NCI-H1092 (cell line): ENCODE results near the gene CAPN2.

Source experiments
- DNase-seq: peaks from one replicate; lab custom pipeline; 2025; lab: John Stamatoyannopoulos, UW

The CAPN2 gene

DNA sequence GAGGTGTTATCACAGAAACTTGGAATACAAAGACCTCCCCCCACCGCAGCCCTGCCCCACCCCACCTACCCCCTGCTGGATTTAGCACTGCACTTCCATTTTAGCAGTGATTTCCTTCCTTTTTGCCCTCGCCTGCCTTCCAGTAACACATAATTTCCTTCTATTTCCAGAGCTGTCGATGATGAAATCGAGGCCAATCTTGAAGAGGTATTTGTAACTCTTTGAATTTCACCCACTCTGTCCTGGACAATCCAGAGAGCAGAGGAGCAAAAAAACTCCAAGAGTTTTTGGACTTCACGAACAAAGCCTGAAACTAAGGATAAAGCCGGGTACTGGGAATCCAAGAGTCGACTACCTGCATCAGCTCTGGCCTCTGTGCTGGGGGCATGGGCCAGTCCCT is 49.1 kb downstream of the CAPN2 start:
- no peak for DNase-seq

- DNase-seq: no peak
Measured at GRCh38 chr1:223763251-223763650, 50.9 kb downstream of the CAPN2 start.

DNA sequence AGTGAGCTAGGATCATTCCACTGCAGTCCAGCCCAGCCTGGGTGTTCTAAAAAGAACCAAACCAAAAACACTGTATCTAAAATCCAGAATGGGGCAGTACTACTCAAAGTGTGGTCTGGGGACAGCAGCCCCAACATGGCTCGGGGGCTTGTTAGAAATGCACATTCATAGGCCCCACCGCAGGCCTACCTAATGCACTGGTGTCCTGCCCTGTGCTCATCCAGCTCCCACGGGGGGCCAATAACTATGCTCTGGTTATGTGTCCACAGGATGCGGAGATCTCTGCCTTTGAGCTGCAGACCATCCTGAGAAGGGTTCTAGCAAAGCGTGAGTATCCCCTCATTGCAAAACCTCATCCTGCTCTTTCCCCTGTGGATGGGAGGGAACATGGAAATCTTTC is 51.5 kb downstream of the CAPN2 start:
- no peak for DNase-seq

DNA sequence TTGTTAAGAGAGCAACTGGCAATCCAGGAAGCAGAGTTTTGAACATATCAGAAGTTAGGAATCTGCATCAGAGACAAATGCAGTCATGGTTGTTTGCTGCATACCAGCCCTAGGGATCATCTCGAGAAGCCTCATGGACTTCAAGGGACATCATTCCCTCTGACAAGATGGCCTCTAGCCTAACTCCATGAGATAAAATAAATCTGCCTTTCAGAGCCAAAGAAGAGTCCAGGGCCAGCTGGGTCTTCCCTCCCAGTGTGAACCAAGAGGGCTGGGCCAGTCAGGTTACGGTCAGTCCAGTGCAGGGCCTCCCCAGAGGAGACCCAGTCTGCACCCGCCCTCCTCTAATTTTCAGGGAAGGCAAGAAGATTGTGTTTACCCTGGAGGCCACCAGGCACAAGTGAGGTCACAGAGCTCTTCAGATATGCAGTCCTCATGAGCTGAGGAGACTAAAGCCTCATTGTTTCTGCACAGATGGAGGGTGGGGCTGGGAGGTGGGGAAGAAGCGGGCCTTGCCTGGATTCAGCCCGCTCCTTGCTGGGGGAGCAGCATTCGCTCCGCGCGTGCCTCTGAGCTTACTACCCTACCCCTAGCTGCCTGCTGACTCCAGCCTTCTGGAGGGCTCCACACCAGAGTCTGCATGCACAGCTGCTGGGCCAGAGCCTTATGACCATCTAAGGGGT is 52.8 kb downstream of the CAPN2 start:
- no peak for DNase-seq

DNA sequence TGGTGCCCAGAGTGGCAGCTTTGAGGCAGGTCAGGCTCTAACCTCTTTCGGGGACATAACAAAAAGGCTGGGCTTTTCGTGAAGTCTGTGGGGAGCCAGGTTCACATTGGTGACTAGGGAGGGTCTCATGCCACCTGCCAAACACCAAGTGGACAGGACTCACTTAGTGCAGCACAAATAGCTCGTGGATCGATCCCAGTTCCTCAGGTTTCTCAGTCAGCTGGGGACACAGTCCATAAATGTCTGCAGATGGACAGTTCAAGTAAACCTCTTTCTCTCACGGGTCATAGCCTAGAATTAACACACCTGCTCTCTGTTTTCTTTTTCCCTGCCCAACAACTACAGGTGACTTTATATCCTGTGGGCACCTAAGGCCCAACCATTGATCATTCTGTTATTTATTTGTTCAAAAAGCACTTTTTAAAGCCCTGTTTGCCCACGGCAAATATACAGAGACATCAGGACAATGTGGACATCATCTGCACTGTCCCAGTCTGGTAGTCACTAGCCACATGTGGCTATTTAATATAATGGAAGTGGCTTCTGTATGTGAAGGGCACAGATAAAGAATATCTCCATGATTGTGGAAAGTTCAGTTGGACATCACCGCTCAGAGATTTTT is 53.5 kb downstream of the CAPN2 start:
- DNase-seq: peak; percentile 75

DNA sequence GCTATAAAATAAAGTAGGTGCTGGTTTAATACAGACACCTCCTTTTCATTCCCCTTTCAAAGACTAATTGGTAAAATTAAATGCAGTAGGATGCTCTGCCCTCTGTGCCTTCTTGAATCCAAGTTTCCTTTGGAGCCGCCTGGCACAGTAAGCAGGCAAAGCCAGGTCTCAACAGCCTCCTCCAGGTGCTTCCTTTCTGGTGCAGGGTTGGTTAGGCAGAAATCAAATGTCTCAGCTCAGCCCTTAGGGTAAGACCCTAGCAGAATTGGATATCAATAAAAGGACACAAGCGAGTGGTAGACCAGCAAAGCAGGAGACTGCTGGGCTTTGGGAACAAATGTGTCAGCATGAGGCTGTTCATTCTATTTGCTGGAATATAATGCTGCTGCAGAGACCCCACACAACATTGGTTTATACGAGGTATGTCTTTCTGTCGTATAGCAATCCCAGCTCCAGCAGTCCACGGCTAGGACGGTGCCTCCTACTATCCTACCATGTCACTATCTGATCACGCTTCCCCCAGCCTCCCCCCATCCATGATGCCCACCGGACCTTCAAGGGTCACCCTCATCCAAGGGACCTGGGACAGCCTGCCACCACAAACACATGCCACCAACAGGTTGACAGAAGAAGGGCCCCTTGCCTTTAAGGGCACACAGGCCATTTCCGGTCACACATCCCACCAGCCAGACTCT is 58.4 kb downstream of the CAPN2 start:
- no peak for DNase-seq

- no peak for DNase-seq
Measured at GRCh38 chr1:223771469-223771813, 59.1 kb downstream of the CAPN2 start.

DNA sequence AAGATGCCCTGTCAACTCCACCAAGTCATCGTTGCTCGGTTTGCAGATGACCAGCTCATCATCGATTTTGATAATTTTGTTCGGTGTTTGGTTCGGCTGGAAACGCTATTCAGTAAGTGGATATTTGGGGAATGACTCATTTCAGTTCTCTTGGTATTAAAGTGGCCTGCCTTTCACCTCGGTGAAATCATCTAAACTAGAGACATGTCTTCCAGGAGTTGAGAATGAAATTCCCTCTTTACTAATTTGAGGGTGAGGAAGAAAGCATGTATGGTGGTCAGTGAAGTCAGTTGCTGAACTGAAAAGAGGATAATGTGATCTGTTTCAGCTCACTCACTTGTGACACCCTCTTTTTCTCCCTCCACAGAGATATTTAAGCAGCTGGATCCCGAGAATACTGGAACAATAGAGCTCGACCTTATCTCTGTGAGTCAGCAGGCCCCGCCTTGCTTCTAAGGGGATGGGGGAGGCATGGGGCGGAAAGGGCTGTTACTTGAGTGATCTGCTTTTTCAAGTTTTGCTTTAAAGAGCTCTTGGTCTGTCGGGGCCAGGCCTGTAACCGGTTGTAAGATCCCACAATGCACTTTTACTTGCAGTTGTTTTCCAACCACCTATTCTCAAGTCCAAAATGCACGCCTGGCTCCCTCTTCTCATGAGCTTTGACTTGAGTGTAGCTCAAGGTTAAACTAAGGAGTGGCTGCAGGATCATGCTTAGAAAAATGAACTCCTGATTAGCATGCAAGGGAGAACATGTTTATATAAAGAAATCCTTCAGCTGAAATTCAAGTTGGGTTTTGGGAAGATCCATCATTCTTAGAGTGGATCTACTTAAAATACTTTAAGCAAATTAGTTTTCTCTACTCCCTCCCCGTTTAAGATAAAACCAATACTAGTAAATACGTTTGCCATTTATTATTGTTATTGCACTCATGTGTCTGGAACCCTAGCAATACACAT is 59.8 kb downstream of the CAPN2 start:
- no peak for DNase-seq

DNA sequence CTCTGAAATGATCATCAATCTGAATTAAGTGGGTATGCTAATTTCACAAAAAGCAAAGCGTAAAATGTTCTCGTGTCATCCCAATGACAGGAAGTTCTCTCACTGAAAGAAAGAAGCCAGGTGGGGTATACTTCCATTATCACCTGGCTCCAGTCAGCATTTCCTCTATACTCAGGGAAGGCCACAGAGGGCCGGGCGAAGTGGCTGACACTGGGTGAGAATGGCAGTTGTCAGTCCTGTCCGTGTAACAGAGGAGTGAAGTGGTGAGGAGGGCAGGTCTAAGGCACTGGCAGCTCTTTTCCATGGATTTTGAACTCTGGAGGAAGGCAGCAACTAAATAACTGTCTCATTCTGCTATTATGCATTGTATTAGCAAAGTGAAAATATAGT is 60.4 kb downstream of the CAPN2 start:
- DNase-seq: no peak

DNA sequence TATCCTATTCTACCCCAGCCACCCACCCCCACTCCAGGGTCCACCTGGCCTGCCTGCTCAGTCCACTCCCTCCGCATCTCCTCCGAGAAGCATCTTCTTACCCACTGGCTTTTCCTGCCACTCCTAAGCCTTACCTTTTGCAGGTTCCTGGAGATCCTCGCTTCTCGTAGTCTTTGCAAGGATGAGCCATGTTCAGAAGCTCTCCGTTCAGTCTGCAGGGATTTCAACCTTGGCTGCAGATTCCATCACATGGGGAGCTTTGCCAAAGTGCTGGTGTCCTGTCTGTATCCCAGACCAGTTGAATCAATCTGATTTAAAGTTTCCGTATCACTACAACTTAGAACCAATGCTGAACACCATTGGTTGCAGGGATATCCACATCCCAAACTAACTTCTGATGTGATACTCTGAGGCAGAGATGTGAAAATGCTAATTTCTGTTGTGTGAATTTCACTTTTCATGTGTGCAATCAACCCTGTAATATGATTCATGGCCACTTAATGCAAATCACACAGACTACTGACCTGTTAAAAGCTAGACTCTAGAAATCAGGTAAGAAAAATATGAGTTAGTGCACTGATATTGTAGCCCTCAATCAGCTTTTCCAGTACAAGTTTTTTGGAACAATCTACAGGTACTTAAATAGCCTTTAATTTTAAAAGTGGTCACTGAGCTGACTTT is 61.9 kb downstream of the CAPN2 start:
- no peak for DNase-seq

GRCh38 chr1:223775054-223775453 is 62.7 kb downstream of the CAPN2 start:
- DNase-seq: no peak

DNA sequence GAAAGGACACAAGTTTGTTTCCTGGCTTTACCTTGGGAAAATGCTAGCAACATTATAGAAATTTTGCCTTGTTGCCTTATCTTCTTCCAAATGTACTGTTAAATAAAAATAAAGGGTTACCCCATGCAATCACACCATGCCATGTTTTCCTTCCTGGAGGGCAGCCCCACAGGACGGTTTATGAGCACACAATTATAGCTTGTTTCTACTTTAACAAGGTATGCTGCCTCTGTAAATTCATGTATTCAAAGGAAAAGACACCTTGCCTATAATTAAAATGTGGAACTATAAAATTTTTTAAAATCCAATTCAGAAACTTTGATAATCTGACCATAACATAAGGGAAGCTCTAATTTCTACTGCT is 63.4 kb downstream of the CAPN2 start:
- no peak for DNase-seq

GRCh38 chr1:223776075-223776814 is 63.9 kb downstream of the CAPN2 start:
- DNase-seq: no peak

GRCh38 chr1:223776826-223777454 is 64.6 kb downstream of the CAPN2 start:
- no peak for DNase-seq

- DNase-seq: no peak
Measured at GRCh38 chr1:223780318-223780717, 68.0 kb downstream of the CAPN2 start.

DNA sequence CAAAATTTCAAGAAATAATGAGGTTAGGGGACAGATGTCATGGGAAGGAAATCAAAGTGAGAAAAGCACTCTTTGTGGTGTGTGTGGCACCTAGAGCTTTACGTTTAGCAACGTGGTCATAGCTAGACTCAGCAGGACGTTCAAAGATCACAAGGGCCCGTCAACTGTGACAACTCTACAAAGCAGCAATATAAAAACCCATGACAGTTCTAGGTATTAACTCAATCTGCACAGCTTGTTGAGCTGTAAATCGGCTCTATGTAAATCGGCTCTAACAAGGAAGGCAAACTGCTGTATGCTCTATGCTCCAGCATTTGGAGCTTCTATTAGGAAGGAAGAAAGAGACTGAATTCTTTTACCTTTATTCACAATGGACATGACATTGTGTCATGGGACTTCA is 68.6 kb downstream of the CAPN2 start:
- no peak for DNase-seq

DNA sequence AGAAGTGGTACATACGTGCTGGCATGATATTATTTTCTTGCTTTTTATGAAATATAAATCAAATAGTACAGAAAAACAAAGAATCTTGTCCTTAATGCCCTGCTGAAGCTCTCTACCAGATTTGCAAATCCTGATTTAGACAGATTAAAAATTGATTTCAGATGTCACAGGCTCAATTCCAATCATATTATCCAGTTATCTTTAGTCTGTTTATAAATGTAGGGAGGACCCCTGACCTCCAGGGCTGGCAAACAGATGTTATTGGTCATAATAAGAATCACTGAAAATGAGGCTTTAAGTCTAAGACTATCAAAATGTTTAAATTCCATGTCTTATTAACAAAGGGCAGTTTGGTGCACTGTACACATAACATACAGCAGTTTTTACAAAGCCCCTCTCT is 71.3 kb downstream of the CAPN2 start:
- DNase-seq: no peak

DNA sequence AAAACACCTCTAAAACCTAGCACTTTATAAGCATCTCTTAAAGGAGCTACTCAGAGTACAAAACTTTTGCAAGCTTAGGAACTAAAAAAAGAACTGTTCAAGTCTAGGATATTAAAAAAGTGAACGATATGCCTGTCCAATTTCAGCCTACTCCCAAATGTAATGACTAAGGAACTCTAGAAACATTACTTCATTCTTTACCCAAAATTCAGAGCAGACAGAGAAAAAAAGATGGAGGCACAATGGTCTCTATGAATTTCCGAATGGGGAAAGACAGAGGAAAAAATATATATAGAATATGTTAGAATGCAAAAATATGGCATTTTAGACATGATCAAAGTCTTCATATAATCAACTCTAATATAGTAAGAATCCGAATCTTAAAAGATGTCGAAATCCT is 72.2 kb downstream of the CAPN2 start:
- no peak for DNase-seq

DNA sequence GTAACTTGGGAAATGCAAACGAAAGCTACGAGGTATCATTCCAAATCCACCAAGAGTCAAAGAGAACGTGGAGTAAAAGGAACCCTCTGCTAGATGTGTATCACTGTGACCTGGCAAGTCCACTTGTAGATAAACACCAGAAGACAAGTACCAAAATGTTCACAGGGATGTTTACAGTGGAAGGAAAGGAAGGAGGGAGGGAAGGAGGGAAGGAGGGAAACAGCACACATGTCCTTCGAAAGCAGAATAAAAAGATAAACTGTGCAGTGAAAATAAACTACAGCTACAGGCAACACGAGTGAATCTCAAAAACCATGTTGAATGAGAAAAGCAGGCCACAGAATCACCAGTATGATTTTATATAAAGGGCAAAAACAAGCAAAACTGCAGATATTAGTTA is 73.5 kb downstream of the CAPN2 start:
- no peak for DNase-seq

GRCh38 chr1:223788746-223789415 is 76.5 kb downstream of the CAPN2 start:
- no peak for DNase-seq
